Stomach (tissue), 4 donors: ENCODE data around the gene IRAK3.
A peak's percentile ranks its signal among the peaks of the same experiment; 100 is the strongest.
"Not testable (repeated sequence)": the region's sequence is repeated elsewhere in the genome, so short reads cannot be mapped to it uniquely, and the experiment has no call there.

ENCODE experiments used
- POLR2A ChIP-seq, 4 donors: fragments of 450-650 bp; IDR thresholded peaks; one replicate each; pipeline ENCODE4 v1.6.1; 2016; ENCODE audit warnings: antibody characterized with exemption in 4 of 4, control low read depth in 2 of 4, mild to moderate bottlenecking in 1 of 4, moderate library complexity in 1 of 4
- POLR2AphosphoS5 ChIP-seq, 3 donors: sonication (generic); formaldehyde crosslinking; IDR thresholded peaks; one replicate each; pipeline ENCODE4 v1.6.1; 2016; ENCODE audit warnings: antibody characterized with exemption in 3 of 3
- TF ChIP-seq, protein P1 (sequence below), 7 experiments: fragments of 450-650 bp in 4 of 7; fragments of 200-600 bp in 3 of 7; sonication (generic) in 3 of 7; IDR thresholded peaks; one replicate each; pipeline ENCODE4 v1.5.1; 2016 to 2019; ENCODE audit warnings: antibody characterized with exemption in 7 of 7, control low read depth in 2 of 7, mild to moderate bottlenecking in 1 of 7

DNA sequence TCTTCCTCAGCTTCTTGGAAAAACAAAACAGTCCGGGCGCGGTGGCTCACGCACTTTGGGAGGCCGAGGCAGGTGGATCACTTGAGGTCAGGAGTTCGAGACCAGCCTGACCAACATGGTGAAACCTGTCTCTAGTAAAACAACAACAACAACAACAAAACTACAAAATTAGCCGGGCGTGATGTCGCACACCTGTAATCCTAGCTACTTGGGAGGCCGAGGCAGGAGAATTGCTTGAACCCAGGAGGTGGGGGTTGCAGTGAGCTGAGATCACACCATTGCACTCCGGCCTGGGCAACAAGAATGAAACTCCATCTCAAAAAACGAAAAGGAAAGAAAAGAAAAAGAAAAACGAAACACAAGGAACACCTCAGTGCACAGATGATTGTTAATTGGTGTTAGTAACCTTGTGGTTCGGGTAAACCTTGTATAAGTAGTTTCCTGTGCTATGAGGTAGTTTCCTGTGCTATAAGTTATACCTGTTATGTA is 114.3 kb downstream of the IRAK3 start:
- TF ChIP-seq, protein P1, sequence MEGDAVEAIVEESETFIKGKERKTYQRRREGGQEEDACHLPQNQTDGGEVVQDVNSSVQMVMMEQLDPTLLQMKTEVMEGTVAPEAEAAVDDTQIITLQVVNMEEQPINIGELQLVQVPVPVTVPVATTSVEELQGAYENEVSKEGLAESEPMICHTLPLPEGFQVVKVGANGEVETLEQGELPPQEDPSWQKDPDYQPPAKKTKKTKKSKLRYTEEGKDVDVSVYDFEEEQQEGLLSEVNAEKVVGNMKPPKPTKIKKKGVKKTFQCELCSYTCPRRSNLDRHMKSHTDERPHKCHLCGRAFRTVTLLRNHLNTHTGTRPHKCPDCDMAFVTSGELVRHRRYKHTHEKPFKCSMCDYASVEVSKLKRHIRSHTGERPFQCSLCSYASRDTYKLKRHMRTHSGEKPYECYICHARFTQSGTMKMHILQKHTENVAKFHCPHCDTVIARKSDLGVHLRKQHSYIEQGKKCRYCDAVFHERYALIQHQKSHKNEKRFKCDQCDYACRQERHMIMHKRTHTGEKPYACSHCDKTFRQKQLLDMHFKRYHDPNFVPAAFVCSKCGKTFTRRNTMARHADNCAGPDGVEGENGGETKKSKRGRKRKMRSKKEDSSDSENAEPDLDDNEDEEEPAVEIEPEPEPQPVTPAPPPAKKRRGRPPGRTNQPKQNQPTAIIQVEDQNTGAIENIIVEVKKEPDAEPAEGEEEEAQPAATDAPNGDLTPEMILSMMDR (IDR thresholded peaks at IDR 0.05), result not testable (repeated sequence)
- TF ChIP-seq POLR2AphosphoS5 (IDR thresholded peaks at IDR 0.05), result peak in 2 of 3 donors; percentile 9 to 10
- not testable (repeated sequence) for TF ChIP-seq POLR2A (IDR thresholded peaks at IDR 0.05)
